HG03571 (cell line): Measurements from ENCODE around the gene SPRY1.
A peak's percentile ranks its signal among the peaks of the same experiment; 100 is the strongest.

Experiments used
- ATAC-seq: cut with Tn5 transposase; IDR thresholded peaks from one replicate; pipeline ENCODE4 v1.9.1; 2021; ENCODE audit not compliant: unreplicated experiment

Gene SPRY1

DNA sequence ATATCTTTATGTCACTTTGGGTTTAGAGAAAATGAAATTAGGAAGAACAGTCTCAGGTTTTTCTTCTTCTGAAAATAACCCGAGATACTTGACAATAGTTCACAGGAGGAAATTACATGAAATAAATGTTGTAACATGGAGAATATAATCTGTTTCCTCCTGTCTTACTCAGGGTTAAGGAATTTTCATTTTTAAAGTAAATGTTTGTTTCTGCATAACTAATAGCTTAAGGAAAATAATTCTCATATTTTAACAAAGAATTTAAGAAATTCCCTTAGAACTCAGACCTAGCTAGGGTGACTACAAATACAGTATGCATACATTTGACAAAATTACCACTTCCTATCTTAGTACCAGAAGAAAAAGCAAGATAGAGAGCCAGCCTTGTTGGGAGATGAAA is 17.2 kb upstream of the SPRY1 start:
- ATAC-seq: no peak

DNA sequence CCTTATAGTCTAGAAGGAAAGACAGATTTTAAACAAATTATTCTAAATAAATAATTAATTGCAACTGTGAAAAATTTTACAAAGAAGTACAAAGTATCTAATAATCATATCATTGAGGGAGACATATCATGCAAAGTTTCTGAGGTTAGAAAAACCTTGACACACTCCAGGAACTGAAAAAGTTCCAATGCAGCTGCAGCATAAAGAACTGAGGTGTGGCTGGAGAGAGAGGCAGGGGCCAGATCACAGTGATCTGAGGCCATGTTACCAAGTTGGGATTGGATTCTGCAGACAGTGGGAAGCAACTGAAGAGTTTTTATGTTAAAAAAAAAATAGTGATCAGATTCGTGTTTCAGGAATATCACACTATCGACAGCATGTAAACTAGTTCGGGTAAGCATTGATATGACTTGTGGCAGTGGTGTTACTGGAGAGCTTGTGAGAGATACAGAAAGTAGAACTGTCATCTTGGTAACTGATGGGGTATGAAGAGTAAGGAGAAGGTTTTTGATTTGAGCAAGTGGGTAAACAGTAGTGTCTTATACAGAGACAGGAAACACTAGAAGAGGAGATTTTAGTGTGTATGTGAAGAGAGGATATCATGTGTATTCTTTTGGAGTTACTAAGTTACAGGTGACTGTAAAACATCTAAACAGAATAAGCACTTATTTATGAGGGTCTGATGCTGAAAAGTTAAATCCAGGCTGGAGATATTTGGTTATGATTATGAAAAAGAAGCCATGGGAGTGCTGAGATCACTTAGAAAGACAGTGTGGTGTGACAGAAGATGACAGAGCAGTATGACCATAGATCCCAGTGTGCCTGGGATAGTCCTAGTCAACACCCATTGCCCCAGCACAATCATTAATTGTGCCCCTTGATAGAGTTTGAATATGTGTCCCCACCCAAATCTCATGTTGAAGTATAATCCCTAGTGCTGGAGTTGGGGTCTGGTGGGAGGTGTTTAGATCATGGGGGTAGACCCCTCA is 15.6 kb upstream of the SPRY1 start:
- no peak for ATAC-seq

DNA sequence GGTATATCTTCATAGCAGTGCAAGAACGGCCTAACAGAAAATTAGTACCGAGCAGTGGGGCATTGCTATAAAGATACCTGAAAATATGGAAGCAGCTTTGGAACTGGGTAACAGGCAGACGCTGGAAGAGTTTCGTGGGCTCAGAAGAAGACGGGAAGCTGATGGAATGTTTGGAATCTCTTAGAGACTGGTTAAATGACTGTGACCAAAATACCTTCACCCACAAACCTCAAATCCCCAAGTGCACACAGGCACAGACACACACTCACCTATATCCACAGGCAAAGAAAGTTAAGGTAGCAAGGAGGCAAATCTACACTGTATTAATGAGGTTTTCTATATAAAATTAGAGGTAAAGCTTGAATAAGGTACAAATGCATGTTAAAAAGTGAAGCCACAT is 14.6 kb upstream of the SPRY1 start:
- ATAC-seq: no peak

DNA sequence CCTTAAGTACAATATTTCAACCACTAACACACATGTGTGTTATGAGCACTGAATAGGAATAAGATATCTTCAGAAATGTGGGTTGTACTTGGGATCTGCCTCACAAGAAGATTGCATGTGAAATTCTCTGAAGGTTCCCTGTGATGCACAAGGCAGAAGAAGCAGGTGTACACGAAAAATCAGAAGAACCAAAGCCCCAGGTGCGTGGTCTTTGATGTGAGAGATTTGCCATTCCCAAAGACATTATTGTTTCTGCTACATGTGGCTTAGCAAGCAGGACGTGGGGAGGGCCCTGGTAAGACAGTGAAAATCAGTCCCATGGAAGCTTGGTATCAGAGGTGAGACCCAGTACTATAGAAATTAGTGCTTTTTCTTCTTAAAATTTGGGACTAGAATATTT is 13.0 kb upstream of the SPRY1 start:
- ATAC-seq: no peak

DNA sequence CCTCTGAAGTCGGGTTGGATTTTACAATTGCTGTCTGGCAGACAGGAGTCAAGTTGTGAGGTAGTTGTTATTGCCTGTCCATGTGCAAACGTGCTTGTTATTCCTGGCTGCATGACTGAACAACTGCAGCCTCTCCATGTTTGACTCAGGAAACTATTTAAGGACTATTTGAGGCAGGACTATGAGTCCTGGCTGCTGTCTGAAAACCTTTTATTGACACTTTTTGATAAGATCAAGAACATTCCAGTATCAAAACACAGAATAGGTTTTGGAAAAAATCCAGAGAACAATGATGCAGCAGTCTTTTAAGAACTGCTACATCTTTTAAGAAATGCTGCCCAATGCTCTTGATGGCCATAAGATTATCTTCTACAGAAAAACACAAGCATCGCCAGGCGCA is 10.0 kb upstream of the SPRY1 start:
- no peak for ATAC-seq

DNA sequence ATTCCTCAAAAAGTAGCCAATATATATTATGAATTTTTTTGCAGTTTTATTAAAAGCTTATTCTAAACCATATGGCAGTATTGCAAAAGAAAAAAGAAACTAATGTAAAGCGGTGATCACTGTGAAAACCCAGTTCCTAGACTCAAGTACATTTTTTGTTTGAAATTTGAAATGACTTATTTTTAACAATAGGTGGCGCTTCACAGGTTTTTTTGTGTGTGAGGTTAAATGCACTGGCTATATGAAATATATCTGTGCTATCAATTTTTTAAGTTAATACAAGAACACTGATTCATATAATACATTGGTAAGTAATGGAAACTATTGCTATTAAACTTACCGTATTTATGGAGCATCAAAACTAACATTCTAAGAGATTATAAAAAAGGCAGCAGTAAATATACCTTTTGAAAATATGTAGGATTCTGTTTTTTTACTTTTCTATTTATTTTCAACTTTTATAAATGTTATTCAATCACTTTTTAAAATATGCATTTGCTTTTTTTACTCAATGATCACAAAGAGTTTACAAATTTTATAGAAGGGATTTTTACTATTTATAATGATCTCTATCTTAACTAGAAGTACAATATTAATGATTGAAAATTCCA is 5.6 kb upstream of the SPRY1 start:
- no peak for ATAC-seq

DNA sequence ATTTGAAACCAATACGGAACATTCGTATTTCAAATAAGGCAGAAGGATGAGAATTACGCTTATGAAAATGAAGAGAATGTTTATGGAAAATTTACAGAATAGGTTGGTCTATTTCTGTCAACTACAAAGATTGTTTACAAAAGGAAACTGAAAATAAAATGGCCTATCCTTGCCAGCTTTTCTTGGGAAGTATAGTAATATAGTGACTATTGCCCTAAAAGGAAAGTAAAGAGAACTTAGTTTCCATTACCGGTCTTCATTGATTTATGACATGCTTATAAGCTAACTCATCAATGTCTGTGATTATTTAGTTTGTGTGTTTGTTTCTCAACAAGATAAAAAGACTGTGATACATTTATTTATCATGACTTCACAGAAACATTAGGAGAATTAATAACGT is 2.9 kb upstream of the SPRY1 start:
- ATAC-seq: no peak

DNA sequence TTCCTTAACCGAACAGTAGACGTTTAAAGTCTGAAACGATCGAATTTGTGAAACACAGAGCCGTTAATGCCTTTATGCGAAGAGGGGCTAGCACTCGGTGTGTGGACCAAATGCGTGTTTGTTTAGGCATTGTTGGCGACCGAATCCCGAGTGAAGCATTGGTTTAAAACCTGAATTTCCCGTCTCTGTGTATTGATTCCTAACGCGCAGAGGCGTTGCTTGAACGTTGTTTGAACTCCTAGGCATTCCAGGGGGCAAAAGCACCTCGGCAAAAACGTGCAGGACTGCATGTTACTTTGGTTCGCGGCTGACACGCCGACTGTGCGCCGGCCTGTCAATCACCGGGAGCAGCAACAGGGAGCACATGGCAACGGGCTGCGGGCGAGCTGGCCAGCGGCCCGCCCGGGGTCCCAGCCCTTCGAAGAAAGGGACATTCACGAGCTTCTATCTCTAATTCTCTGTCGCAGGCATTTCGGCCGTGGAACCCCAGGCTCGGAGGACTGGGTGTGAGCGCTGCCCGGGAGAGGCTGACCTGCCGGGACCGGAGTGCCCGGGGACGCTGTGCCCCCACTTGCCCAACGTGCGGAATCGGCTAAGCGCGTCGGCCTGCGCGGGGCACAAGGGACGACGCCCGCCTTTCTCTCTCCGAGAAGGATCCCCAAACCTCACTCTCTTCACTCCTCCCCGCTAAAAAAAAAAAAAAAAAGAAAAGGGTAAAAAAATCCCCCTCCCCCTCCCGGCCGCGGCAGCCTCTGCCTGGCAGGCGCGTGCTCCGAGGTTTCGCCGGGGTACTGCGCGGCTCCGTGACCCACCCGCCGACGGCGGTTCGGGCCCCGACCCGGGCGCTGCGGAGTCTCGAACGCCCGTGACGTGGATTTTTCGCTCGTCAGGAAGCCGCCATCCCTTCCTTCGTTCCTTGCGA is 810 bp downstream of the SPRY1 start:
- peak; percentile 1 for ATAC-seq

DNA sequence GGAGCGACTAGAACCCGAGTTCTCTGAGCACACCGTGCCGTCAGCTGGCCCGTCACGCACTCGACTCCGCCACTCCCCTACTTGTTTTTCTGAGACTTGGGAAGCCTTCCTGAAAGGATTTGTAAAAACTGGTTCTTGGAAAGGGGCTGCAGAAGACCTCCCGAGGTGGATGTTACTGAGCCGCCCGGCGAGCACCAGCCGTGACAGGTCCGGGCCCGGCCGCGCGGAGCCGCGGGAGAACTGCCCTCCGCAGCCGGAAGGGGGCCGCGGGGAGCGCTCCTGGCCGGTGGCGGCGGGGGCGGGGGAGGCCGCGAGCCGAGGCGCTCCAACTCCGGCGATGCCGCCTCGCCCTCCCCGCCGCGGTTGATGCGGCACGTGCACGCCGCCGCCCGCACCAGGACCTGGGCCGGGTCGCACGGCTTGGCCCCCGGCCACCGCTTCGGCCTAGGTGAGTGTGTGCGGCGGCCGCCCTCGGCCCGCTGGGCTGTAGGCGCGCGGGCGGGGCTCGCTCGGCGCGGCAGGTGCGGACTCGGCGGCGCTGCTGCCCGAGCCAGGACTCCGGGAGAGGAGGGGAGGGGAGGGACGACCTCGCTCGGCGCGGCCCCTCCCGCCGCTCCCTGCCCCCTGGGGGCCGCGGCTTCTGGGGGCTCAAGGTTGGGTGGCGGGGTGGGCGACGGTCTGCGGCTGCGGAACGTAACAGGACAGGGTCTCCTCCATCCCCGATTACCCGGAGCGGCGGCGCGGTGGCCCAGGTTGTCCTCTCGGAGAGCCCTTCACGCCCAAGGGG is 1.7 kb downstream of the SPRY1 start:
- ATAC-seq: peak; percentile 66

DNA sequence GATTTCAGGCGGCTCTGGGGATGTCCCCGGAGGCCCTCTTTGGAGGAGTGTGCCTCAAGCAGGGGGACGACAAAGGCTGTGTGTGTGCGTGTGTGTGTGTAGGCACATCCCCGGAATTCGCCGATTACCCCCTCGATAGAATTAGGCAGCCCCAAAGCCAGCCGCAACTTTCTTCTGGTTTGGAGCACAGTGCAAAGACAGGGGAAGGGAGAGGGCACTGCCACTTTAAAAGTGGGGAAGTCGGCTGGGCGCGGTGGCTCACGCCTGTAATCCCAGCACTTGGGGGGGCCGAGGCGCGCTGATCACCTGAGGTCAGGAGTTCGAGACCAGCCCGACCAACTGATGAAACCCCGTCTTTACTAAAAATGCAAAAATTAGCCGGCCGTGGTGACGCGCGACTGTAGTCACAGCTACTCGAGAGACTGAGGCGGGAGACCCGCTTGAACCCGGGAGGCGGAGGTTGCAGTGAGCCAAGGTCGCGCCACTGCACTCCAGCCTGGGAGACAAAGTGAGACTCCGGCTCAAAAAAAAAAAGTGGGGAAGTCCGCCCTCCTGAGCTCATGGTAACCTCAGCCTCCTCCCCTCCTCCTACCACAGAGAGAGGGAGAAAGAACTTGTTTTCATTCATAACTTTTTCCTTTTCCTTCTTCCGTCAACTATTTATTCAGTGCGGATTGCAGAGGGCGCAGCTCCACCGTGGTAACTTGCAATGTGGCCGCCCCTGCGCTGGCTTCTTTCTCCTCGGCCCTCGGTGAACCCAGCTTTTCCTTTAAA is 2.4 kb downstream of the SPRY1 start:
- peak; percentile 33 for ATAC-seq

DNA sequence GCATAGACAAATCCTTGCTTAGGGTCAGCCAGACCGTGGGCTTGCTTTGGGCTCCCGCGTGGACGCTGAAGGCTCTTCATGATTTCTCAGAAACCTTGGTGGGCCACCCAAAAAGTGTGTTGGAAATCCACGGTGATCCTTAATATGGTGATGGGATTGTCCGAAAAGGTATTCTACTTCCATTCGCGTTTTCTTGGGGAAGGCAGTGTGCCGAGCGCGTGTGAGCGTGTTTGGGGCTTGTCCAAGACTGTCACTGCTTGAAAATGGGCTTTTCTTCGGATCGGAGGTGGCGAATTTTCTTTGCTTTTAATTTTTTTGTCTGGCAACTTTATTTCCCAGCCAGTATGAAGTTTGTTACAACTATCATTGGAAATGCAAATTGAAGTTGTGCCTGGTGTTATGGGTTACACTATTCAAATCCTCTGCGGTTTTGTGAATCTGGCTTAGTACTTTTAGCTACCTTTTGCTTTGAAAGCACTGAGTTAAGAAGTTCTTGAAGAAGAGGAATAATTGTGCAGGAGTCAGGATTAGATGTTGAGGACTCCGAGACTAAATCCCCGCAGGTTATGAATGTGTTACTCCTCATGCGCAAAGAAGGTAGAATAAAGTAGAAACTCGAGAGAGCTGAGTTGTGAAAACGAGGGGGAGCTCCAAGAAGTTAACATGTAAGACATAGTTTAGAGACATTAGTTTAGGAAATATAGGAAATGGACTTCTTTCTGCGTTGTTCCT is 3.2 kb downstream of the SPRY1 start:
- ATAC-seq: no peak

DNA sequence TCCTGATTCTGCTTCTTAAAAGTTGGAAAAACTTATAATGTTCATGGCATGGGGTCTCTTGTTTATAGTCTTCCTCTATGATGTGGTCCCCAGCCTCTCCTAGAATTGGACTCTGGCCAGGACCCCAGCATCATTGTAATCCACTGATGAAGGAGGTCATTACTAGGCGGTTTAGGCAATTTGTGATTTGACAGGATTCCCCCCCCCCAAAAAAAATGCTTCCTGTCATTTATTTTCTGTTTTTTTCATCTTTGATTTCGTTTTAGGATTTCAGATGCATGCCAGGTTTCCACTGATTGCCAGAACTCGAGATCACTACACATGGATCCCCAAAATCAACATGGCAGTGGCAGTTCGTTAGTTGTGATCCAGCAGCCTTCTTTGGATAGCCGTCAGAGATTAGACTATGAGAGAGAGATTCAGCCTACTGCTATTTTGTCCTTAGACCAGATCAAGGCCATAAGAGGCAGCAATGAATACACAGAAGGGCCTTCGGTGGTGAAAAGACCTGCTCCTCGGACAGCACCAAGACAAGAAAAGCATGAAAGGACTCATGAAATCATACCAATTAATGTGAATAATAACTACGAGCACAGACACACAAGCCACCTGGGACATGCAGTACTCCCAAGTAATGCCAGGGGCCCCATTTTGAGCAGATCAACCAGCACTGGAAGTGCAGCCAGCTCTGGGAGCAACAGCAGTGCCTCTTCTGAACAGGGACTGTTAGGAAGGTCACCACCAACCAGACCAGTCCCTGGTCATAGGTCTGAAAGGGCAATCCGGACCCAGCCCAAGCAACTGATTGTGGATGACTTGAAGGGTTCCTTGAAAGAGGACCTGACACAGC is 4.9 kb downstream of the SPRY1 start:
- no peak for ATAC-seq

DNA sequence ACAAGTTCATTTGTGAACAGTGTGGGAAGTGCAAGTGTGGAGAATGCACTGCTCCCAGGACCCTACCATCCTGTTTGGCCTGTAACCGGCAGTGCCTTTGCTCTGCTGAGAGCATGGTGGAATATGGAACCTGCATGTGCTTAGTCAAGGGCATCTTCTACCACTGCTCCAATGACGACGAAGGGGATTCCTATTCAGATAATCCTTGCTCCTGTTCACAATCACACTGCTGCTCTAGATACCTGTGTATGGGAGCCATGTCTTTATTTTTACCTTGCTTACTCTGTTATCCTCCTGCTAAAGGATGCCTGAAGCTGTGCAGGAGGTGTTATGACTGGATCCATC is 5.5 kb downstream of the SPRY1 start:
- ATAC-seq: no peak

DNA sequence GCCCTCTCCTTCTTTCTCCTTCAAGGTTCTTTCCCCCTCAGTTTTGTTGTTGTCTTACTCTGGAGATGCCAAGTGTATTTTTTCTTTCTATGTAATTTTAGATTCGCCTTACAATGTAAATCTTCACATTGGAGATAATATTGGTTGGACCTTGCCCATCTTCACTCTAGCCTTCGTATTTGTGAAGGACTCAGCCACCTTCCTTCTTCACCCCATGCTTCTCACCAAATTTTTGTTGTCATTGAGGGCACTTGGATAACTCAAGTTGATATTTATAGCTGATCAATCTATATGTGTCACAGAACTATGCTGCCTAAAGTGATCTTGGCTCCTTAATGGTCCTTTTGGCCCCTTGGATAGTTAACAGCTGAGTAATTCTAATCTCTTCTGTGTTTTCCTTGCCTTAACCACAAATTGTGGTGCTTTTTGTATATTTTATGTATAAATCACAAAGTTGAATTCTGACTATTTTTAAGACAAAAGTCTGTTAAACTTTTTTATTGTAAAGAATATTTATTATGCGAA is 6.5 kb downstream of the SPRY1 start:
- no peak for ATAC-seq

DNA sequence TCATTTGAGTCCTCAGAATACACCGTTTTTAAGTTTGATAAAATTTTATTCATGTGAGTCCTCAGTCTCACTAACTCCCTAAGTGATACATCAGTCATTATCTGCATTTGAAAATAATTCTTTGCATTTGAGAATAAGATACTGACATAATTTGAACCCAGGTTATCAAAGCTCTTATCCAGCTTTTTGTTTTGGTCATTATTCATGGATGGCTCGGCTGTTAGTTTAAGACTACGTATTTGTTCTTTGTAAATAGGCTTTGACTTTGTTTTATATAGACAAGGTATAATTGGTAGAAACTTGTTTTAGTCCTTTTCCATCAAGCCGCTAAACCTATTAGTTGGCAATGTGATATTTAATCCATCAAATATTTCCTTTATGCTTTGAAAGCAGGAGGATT is 7.9 kb downstream of the SPRY1 start:
- no peak for ATAC-seq

DNA sequence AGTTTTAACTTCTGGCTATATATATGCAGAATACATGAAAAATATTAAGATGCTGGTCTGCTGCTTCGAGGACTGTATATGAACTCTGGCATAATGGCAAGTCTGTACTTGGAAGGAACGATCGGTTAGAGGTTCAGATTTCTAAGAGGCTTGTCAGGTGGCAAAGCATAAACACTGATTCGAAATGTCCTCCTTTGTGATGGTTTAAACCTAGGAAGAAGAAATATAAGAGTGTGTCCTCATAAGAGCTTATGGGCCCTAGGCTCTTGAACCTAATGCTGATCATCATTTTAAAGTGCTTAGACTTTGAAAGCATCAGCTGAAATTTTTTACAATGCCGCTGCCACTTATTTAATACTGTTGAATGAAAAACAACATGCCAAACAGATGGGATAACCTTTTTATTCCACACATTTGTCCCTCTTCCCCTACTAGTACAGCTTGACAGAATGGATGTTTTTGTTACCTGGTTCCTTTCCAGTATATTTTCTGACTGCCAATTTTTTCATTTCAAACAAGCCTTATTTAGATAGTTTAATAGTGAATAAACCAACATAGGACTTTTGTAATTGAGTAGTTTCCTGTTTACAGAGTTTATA is 8.8 kb downstream of the SPRY1 start:
- no peak for ATAC-seq

DNA sequence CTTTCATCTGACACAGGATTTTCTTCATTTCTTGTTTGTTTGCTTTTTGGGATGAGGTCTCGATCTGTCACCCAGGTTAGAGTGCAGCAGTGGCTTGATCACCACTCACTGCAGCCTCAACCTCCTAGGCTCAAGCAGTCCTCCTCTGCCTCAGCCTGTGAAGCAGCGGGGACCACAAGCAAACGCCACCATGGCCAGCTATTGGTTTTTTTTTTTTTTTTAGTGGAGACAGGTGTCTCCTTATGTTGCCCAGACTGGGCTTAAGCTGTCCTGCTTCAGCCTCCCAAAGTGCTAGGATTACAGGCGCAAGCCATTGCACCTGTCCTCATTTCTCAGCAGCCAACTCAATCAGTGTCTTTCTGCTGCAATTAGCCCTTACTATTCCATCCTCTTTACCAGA is 10.3 kb downstream of the SPRY1 start:
- no peak for ATAC-seq
